NCI-H1048 (cell line): ENCODE results near the gene YOD1.

Source experiments
- DNase-seq: peaks from one replicate; lab custom pipeline; 2025; lab: John Stamatoyannopoulos, UW

The YOD1 gene

GRCh38 chr1:207051191-207051943, at the start of gene YOD1:
YOD1 (minus strand) TSS chr1:207051208; CDS start chr1:207051030, 178 bp downstream.
- no peak for DNase-seq

DNA sequence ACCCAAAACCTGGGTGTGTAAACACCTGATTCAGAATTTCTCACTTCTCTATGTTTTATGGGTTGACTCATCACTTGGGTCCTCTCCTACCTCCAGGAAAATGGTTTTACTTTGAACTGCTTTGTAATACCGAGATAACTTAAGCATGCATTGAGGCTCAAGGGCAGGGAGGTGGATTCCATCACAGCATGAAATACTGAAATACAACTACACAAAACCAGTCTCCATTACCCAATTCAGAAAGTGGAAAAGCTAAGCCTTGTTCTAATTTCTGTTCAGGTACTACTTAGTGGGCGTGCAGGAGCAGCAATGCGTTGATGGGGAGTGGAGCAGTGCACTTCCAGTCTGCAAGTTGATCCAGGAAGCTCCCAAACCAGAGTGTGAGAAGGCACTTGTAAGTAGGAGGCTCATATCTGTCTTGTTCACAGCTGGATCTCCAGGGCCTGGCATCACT, 46.9 kb upstream of the YOD1 start:
- DNase-seq, result no peak

DNA sequence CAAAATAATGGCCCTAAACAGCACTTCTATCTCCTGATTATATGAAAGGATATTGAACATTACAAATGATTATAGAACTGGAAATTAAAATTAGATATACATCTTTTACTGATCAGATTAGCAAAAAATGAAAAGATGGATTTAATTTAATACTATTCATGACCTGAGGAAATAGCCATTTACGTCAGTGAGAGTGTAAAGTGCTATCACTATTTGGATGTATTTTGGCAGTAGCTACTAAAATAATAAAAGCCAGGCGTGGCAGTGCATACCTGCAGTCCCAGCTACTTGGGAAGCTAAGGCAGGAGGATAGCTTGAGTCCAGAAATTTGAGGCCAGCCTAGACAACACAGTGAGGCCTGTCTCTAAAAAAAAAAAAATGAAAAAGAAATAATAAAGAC, 42.9 kb upstream of the YOD1 start:
- DNase-seq, result no peak

- no peak for DNase-seq
These were observed 40.3 kb upstream of the YOD1 start for GRCh38 chr1:207091200-207091908.

DNA sequence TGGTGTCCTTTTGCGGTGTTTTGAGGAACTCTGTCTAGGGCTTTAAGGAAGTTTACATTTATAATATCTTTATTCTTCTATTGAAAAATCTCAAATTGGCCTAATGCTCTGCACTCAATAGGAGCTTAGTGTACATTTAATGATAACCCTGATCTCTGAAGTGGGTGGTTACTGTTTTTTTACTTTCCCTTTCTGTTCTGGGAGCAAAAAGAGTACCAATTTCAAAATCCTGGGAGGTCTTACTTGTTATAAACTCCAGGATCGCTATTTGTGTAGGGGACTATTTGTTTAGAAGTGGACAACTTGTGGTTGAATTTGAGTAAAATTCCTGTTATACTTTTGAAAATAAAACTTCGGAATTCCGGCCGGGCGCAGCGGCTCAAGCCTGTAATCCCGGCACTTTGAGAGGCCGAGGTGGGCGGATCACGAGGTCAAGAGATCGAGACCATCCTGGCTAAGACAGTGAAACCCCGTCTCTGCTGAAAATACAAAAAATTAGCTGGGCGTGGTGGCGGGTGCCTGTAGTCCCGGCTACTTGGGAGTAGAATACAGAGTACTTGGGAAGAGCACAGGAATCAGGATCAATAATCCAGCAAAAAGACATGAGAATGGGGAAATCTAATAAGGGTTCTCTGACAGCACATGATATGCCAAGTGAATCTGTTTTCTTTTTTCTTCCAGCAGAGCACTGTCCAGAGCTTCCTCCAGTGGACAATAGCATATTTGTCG, 38.8 kb upstream of the YOD1 start:
- no peak for DNase-seq

DNA sequence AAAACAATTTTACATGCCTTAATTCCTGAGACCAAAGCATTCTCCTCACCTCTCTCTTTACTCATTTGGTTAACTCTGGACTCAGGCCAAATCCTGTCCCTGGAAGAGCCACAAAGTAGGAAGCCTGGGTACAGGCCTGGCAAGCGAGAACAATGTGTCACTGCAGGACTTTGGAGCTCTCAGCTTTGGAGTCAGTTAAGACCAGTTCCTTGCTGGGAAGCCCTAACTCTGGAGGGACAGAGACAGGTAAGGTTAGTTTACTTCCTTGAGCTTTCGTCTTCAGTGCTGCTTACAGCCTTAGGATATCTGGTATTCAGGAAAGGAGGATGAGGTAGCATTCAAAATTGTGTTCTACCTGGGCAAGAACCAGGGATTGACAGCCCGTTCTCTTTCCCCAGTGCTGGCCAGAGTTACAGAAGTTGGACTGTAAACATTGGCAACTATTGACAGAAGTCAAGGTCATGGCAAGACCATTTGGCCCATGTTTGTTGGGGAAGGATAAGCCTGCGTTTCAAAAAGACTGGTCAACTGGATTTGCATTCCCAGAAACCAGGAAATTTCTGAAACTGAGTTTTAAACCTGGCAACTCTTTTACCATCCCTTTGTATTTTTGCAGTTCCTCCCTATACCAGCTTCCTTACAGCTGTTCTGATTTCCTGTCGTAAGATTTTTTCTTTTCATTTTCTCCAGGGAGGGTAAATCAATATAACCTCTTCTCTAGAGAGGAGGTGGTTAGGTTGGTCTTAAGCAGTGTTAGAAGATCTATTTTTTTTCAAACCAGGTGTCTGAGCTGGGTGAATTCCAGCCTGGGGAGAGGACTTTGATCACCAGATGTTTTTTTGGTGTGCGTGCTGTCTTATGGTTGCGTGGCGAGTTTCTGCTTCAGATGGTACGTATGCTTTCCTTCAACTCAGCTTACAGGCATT, 38.0 kb upstream of the YOD1 start, which contains the start of gene C4BPB:
TSS of gene C4BPB (plus strand) at position 160 of the 926 bp plus-strand sequence. CDS start at position 832, 672 bp downstream.
- DNase-seq, result no peak

GRCh38 chr1:207088161-207088560, 37.2 kb upstream of the YOD1 start:
- DNase-seq, result no peak

GRCh38 chr1:207085887-207086286, 34.9 kb upstream of the YOD1 start:
- no peak for DNase-seq

DNA sequence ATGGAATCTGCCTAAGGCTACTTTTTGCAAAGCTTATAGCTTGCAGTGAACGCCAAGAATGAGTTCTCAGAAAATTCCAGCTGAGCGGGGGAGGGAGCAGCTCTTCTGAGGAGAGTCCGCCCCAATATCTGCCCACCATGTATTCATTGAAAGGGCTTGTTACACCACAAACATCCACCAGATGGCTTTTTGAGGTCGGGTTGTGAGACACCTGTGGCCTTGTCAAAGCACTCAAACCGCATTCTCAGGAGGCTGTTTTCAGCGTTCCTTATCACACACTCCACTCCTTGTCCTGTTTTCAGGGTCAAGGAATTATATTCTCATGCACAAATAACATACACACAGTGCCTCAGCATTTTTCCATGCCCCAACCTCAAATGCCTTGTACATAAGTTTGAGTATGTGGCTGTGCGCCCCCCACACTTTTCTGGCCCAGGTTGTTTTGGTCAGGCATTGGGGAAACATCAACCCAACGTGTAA, 33.7 kb upstream of the YOD1 start:
- DNase-seq, result peak; percentile 64

- DNase-seq, result no peak
These were observed 33.2 kb upstream of the YOD1 start for GRCh38 chr1:207084232-207084631.

- DNase-seq, result no peak
These were observed 30.8 kb upstream of the YOD1 start for GRCh38 chr1:207081806-207082205.

GRCh38 chr1:207081088-207081487, 30.1 kb upstream of the YOD1 start:
- no peak for DNase-seq

DNA sequence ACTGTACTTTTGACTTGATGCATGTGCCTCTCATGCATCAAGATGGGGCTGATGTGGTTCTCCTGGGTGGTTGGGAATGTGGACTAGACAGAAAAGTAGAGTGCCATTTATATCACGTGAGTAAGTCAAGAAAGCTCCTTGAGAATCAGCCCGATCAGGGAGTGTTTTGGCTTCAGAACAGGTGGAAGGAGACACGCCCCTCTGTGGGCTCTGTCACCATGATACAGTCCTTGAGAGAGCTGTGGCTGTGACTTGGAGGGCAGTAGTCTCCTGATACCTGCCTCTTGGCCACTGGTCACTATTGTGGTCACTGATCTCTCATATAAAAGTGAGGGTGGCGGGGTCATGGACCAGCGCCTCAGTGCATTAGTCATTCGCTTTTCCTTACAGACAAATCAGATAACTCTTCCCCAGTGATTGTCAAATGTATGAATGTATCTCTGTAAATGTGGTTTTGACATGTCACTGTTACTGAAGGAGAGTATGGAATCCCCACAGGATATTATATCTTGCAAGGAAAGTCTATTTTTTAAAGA, 28.8 kb upstream of the YOD1 start:
- no peak for DNase-seq

DNA sequence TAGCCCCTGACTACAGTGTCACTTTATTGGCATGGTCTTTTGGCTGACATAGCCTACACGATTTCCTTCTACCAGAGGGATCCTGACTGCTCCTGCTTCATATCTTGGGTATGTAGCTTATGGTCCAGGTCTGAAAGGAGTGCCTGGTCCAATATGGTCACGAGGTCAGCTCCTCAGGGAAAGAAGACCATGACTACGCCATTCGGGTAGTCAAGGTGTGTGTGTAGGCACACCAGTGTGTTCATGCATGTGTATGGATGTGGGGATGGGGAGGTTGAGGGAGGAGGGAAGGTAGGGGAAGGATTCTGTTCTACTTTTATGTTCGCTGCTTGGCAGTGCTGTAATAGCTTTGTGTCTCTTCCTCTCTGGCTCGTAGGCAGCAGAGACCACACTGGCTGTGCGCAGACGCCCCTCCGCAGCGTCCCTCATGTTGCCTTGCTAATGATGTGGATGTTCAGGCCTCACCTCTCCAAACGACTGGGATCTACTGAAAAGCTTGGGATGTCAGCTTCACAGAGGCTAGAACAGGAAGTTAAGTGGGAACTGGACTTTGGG, 27.6 kb upstream of the YOD1 start:
- DNase-seq, result no peak

DNA sequence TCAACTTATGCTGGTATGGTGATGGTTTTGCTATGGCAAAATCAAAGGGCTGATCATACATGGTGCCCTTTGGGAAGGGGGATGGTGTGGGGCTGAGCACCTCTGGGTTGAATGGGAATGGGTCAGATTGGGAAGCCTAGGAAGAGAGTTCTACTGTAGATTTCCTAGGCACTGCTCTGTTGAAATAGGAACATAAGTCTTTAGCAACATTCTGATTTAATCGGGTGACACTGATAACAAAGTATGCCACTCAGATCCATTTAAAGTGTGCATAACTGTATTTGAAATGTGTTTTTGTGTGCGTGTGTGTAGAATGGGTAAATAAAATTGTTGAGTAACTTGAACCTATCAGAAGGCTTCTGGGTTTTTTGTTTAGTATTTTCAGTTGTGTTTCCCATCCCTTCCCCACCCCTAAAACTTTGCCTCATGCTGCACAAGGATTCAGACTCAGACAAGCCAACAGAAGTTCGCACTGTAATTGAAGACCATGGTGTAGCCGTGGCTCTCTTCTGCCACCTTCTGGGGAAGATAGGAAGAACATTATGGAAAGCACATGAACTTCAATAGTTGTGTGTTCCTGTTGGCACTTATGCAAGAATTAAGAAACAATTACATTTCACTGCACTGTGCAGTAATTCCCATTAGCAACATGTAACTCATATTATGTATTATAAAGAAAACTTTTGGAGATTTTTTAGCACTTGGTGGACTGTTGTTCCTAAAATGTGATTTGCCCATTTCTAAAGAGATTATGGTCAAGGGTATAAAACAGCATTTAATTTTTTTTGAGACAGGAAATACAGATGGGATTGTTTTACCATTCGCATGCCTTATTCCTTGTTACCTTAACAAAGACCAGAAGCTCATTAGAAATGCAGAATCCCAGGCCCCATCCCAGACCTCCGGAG, 26.7 kb upstream of the YOD1 start:
- DNase-seq, result no peak

DNA sequence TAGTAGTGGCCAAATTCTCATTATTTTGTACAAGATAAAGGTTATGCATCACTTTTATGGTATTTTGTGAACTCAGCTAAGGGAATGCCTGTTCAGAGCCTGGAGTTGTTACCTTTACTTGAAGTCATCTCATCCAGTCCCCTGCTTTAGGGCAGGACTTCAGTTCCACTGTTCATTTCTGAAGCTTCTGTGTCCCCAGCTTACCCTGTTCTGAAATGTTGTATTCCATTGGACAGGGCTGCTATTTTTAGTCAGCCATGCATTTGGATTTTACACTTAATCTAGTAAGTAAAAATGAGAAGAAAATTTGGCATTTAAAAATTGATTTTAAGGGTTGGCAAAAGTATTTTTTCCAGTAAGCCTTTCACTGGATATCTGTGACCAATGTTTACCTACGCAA, 26.0 kb upstream of the YOD1 start:
- no peak for DNase-seq

GRCh38 chr1:207076181-207076955, 25.4 kb upstream of the YOD1 start:
- DNase-seq, result no peak

- DNase-seq, result no peak
These were observed 23.2 kb upstream of the YOD1 start for GRCh38 chr1:207073906-207074820.
